Karpas-422 (cell line): ENCODE measurements around the gene IQGAP2. TPM values are rescaled to one million over a fixed set of nuclear protein-coding genes. Genes with fewer than 3 reads are reported as not detected.
"Not testable (repeated sequence)": the region's sequence is repeated elsewhere in the genome, so short reads cannot be mapped to it uniquely, and the experiment has no call there.

Experiments used
- DNase-seq: peaks from one replicate; pipeline ENCODE4 v3.0.0-alpha.2; 2015
- H2AFZ ChIP-seq: fragments of 200-600 bp; sonication (generic); 2 replicates; pipeline ENCODE4 v1.6.1; 2014; ENCODE audit warnings: antibody characterized with exemption, low read length, mixed read lengths
- H3K27ac ChIP-seq: fragments of 200-600 bp; sonication (generic); 2 replicates; pipeline ENCODE4 v1.5.1; 2014; ENCODE audit warnings: mild to moderate bottlenecking, low read length, moderate library complexity
- H3K27me3 ChIP-seq: fragments of 200-600 bp; sonication (generic); 2 replicates; pipeline ENCODE4 v1.6.1; 2014; ENCODE audit warnings: low read length, mixed read lengths
- H3K36me3 ChIP-seq: fragments of 200-600 bp; sonication (generic); 2 replicates; pipeline ENCODE4 v1.6.1; 2014; ENCODE audit warnings: low read length, mixed read lengths; ENCODE audit not compliant: insufficient read depth
- H3K4me1 ChIP-seq: fragments of 200-600 bp; sonication (generic); 2 replicates; pipeline ENCODE4 v1.6.1; 2014; ENCODE audit warnings: mild to moderate bottlenecking, low read length, mixed read lengths
- H3K4me2 ChIP-seq: fragments of 200-600 bp; sonication (generic); 2 replicates; pipeline ENCODE4 v1.6.1; 2014; ENCODE audit warnings: low read length, low read depth, mild to moderate bottlenecking; ENCODE audit not compliant: poor library complexity, severe bottlenecking
- H3K4me3 ChIP-seq: fragments of 200-600 bp; sonication (generic); 2 replicates; pipeline ENCODE4 v1.5.1; 2014; ENCODE audit warnings: mild to moderate bottlenecking, antibody characterized with exemption, low read length, mixed read lengths
- H3K79me2 ChIP-seq: fragments of 200-600 bp; sonication (generic); 2 replicates; pipeline ENCODE4 v1.6.1; 2014; ENCODE audit warnings: mild to moderate bottlenecking, low read length, mixed read lengths
- H3K9ac ChIP-seq: fragments of 200-600 bp; sonication (generic); 2 replicates; pipeline ENCODE4 v1.6.0; 2014; ENCODE audit warnings: low read length
- H3K9me2 ChIP-seq: fragments of 200-600 bp; sonication (generic), shearing (Covaris generic); replicated peaks from 2 replicates; pipeline ENCODE4 v1.6.0; 2014; ENCODE audit warnings: mild to moderate bottlenecking, low read length, moderate library complexity; ENCODE audit not compliant: insufficient read depth
- H3K9me3 ChIP-seq: fragments of 300-700, 200-600 bp; sonication (generic); 2 replicates; pipeline ENCODE4 v1.6.1; 2014; ENCODE audit warnings: low read length, mixed read lengths
- H4K20me1 ChIP-seq: fragments of 200-600 bp; sonication (generic); 2 replicates; pipeline ENCODE4 v1.6.1; 2014; ENCODE audit warnings: mild to moderate bottlenecking, antibody characterized with exemption, low read length, low read depth; ENCODE audit not compliant: insufficient read depth
- total RNA-seq: library from RNA; depleted of rRNA; stranded (reverse); fragments of >200 nt; shearing (Covaris generic); gene quantifications from 2 replicates; pipeline ENCODE4 v1.2.3, GENCODE V29; 2014; ENCODE audit warnings: low replicate concordance

IQGAP2 gene
- total RNA-seq, 1 experiment from 2014 or later, result not detected

DNA sequence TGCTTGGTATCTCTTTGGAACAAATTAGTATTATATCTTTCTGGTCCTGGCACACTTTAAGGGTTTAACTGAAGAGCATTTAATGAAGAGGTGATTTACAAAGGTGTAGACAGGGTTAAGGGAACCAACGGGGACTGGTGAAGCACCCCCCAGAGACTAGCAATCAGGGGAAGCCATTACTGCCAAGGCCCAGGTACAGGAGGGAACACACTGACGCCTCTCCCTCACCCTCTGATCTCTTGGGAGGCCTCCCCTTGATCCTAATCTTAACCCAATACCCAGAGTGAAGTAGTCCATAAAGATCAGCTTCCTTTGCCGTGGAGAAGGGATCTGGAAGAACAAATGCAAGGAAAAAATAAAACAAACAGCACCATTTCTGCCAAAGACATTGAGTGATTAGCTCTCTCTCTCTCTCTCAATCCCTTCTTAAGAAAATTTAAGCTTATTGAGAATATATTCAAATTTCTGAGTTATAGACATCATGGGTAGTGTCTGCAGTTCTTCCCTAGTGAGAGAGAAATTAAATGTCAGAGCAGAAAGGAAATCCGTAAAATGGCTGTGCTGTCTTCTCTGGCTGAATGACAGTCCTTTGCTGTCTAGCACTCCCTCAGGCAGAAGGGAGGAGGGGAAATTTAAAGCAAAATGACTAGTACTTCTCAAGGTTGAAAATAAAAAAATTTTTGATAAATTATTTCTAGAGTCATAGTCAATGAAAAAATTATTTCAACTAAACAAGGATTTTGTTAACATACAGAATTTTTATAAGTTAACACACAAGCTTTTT lies 332.9 kb downstream of the IQGAP2 start:
- Histone ChIP-seq H3K4me1 (no peaks in the 10 kb centered on the region), H3K36me3 (no peaks in the 10 kb centered on the region), H3K9ac (no peak overlapping the region), H3K4me3 (no peak overlapping the region), H3K4me2 (no peak overlapping the region), H3K27ac (no peak overlapping the region), H3K9me3 (no peaks in the 10 kb centered on the region), H3K9me2 (no peaks in the 10 kb centered on the region), H3K27me3 (no peaks in the 10 kb centered on the region), H3K79me2 (no peaks in the 10 kb centered on the region), H4K20me1 (no peaks in the 10 kb centered on the region), H2AFZ (no peak overlapping the region)
- no peak for DNase-seq

- Histone ChIP-seq H3K36me3 (no peaks in the 10 kb centered on the region), H3K4me2 (no peak overlapping the region), H3K9me2 (no peaks in the 10 kb centered on the region), H3K79me2 (no peaks in the 10 kb centered on the region), H3K4me1 (no peaks in the 10 kb centered on the region), H3K9ac (no peak overlapping the region), H3K4me3 (no peak overlapping the region), H2AFZ (no peak overlapping the region), H3K9me3 (no peaks in the 10 kb centered on the region), H4K20me1 (no peaks in the 10 kb centered on the region), H3K27ac (no peak overlapping the region), H3K27me3 (no peaks in the 10 kb centered on the region)
- no peak for DNase-seq
Measured at GRCh38 chr5:76736679-76737556, 333.8 kb downstream of the IQGAP2 start.

GRCh38 chr5:76737846-76738245 lies 334.8 kb downstream of the IQGAP2 start:
- no peak overlapping the region for H3K4me2 ChIP-seq
- no peaks in the 10 kb centered on the region for H3K9me3 ChIP-seq
- H3K4me3 ChIP-seq, result no peak overlapping the region
- no peak overlapping the region for H2AFZ ChIP-seq
- no peak for DNase-seq
- no peaks in the 10 kb centered on the region for H3K27me3 ChIP-seq
- no peaks in the 10 kb centered on the region for H3K9me2 ChIP-seq
- no peaks in the 10 kb centered on the region for H3K36me3 ChIP-seq
- H3K4me1 ChIP-seq, result no peaks in the 10 kb centered on the region
- H3K27ac ChIP-seq, result no peak overlapping the region
- H4K20me1 ChIP-seq, result no peaks in the 10 kb centered on the region
- no peak overlapping the region for H3K9ac ChIP-seq
- no peaks in the 10 kb centered on the region for H3K79me2 ChIP-seq

DNA sequence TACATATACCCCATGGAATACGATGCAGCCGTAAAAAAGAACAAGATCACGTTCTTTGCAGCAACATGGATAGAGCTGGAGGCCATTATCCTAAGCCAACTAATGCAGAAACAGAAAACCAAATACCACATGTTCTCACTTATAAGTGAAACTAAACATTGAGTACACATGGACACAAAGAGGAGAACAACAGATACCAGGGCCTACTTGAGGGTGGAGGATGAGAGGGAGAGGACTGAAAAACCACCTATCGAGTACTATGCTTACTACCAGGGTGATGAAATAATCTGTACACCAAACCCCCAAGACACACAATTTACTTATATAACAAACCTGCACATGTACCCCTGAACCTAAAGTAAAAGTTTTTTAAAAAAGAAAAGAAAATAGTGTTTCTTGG lies 338.4 kb downstream of the IQGAP2 start:
- H3K4me3 ChIP-seq, H3K27ac ChIP-seq, H3K36me3 ChIP-seq, H3K4me2 ChIP-seq, H3K9me3 ChIP-seq, H4K20me1 ChIP-seq, H3K4me1 ChIP-seq, H2AFZ ChIP-seq, H3K27me3 ChIP-seq, DNase-seq, H3K9me2 ChIP-seq, H3K79me2 ChIP-seq, H3K9ac ChIP-seq: not testable (repeated sequence)

DNA sequence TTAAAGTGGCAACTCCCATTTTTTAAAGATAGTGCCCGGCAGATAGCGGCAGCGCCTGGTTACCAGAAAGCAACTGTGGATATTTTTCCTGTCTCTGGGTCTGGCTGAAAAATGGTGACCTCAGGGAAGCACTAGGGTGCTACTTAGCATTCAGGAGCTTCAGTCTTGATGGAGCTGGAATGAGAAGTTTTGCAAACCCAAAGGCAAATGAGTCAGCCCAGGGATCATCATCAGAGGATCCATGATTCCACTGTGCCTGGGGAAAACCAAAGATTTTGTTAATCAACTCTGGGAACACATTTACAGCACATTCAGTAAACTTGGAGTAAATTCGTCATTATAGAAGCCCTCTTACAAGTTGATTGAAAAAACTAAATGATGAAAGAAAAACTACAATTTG lies 339.5 kb downstream of the IQGAP2 start:
- Histone ChIP-seq H3K79me2 (no peaks in the 10 kb centered on the region), H3K9me3 (no peaks in the 10 kb centered on the region), H2AFZ (no peak overlapping the region), H3K36me3 (no peaks in the 10 kb centered on the region), H3K27me3 (no peaks in the 10 kb centered on the region), H3K9me2 (no peaks in the 10 kb centered on the region), H4K20me1 (no peaks in the 10 kb centered on the region), H3K9ac (no peak overlapping the region), H3K4me1 (no peaks in the 10 kb centered on the region), H3K4me2 (no peak overlapping the region), H3K27ac (no peak overlapping the region), H3K4me3 (no peak overlapping the region)
- no peak for DNase-seq

- no peak overlapping the region for H3K9ac ChIP-seq
Measured at GRCh38 chr5:76744632-76745031, 341.5 kb downstream of the IQGAP2 start.

DNA sequence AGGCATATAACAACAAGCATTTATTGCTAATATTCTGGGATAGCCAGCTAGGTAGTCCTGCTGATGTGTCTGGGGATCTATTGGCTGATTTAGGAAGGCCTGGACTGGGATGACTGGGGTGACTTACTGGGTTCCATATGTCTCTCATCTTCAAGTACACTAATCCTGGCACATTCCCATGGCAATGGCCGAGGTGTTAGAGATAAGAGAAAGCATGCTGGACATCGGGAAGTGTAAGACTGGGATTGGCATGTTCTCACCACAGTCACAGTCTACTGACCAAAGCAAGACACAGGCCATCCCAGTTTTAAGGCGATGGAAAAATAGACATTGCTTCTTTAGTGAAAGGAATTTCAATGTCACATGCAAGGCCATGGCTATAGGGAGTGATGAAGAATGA lies 342.6 kb downstream of the IQGAP2 start:
- H3K9me2 ChIP-seq, result no peaks in the 10 kb centered on the region

More at GRCh38 chr5:76744632-76745031, 341.5 kb downstream of the IQGAP2 start:
- Histone ChIP-seq H4K20me1 (no peaks in the 10 kb centered on the region), H3K27me3 (no peaks in the 10 kb centered on the region), H3K36me3 (no peaks in the 10 kb centered on the region), H3K4me1 (no peaks in the 10 kb centered on the region), H3K9me3 (no peaks in the 10 kb centered on the region), H3K4me2 (no peak overlapping the region), H3K9me2 (no peaks in the 10 kb centered on the region), H3K79me2 (no peaks in the 10 kb centered on the region), H3K4me3 (no peak overlapping the region), H2AFZ (no peak overlapping the region), H3K27ac (no peak overlapping the region)
- no peak for DNase-seq

DNA sequence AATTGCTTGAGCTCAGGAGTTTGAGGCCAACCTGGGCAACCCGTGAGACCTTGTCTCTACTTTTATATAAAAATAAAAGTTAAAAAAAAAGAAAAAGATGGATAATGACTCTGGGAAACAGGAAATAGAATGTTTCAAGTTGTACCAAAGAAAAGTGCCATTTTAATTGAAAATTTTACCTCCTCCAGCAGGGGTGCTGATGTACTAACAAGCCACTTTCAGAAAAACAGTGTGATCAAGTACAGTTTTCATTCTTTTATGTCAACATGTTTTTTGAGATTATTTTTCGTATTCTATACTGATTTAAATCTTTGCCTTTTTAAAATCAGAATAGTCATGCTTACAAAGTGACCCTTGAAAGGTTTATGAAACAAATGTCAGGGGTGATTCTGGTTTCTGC lies 343.6 kb downstream of the IQGAP2 start:
- Histone ChIP-seq H3K9me3 (no peaks in the 10 kb centered on the region), H4K20me1 (no peaks in the 10 kb centered on the region), H3K9me2 (no peaks in the 10 kb centered on the region), H3K4me2 (no peak overlapping the region), H3K4me3 (no peak overlapping the region), H2AFZ (no peak overlapping the region), H3K36me3 (no peaks in the 10 kb centered on the region), H3K27me3 (no peaks in the 10 kb centered on the region), H3K79me2 (no peaks in the 10 kb centered on the region), H3K9ac (no peak overlapping the region), H3K27ac (no peak overlapping the region), H3K4me1 (no peaks in the 10 kb centered on the region)
- no peak for DNase-seq

More for the DNA sequence above, 342.6 kb downstream of the IQGAP2 start:
- Histone ChIP-seq H3K4me2 (no peak overlapping the region), H3K27me3 (no peaks in the 10 kb centered on the region), H2AFZ (no peak overlapping the region), H3K9me3 (no peaks in the 10 kb centered on the region), H3K4me3 (no peak overlapping the region), H3K27ac (no peak overlapping the region), H3K9ac (no peak overlapping the region), H4K20me1 (no peaks in the 10 kb centered on the region), H3K36me3 (no peaks in the 10 kb centered on the region), H3K79me2 (no peaks in the 10 kb centered on the region), H3K4me1 (no peaks in the 10 kb centered on the region)
- DNase-seq, result no peak
